Epithelial cell of prostate (primary cell): ENCODE measurements around the gene TMEM33.
"Not testable (repeated sequence)": the region's sequence is repeated elsewhere in the genome, so short reads cannot be mapped to it uniquely, and the experiment has no call there.

ENCODE experiments used
- DNase-seq: peaks from one replicate; pipeline ENCODE4 v3.0.0-alpha.2; 2011; ENCODE audit warnings: low read depth, low spot score
- H3K27ac ChIP-seq: fragments of 450-650 bp; 2 replicates; pipeline ENCODE4 v1.5.1; 2017; ENCODE audit warnings: mild to moderate bottlenecking

TMEM33 gene

GRCh38 chr4:41934901-41935651, at the start of gene TMEM33:
TSS of gene TMEM33 (plus strand) at chr4:41935429. CDS start at chr4:41935485, 56 bp downstream.
- peak within 1 kb of the TSS; percentile 88 for H3K27ac ChIP-seq

DNA sequence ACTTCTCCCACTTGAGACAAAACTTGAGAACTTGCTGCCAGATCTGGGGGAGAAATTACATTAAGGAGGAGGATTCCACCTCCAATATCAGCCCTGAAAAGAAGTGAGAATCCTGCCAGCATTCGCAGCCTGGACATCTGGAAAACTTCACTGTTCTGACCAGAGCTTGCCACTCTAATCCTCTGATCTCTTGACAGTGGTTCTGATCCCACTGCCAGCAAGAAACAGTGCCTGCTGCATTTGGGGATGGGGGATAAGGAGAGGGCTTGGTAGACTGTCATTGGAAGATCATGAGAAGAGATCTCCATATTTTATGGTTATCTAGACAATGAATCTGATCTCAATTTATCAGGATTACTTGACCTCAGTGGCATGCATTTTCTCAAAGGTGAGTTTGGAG, 49.8 kb upstream of the TMEM33 start:
- no peak for DNase-seq
- H3K27ac ChIP-seq = no peak overlapping the region

More at GRCh38 chr4:41934901-41935651, at the start of gene TMEM33:
- DNase-seq = peak; percentile 58

GRCh38 chr4:41887277-41887676, 48.0 kb upstream of the TMEM33 start:
- no peak overlapping the region for H3K27ac ChIP-seq
- DNase-seq = no peak

DNA sequence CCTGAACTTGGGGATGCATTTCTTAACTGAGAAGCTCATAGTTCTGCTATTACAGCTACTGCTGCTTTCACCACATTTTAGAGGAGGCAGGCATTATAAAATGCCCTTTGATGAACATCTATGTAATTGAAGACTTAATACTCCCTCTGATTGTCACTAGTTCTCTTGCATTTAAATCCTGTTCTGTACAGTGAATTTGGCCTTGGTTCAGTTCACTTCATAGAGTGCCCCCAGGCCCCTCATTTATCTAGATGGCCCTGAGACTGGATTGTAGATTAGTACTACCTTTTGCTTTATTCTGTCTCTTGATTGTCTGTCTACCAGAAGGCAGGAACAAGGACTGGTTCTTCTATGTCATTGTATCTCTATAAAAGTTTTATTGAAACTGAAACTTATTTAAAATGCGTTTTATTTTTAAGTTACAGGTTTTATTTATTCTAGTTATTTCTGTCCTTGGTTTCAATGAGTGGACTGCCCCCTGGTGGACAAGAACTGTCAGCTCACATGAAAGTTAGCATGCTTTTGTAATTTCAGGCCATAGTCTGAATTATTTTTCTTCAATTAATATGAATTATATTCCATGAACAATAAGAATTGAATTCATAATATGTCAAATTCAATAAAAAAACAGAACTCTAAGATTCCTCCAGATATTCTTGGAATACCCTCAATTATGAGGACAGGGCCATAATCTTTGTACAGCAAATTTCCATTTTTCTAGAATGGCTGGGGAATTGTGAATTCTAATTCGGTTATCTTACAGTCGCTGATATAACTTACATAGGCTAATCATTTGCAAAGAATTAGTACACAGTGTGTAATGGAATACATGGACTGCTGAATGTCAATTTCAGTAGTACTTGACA, 47.2 kb upstream of the TMEM33 start:
- no peak for DNase-seq
- H3K27ac ChIP-seq = no peak overlapping the region

- H3K27ac ChIP-seq = no peak overlapping the region
- DNase-seq = no peak
Measured at GRCh38 chr4:41888687-41889074, 46.5 kb upstream of the TMEM33 start.

DNA sequence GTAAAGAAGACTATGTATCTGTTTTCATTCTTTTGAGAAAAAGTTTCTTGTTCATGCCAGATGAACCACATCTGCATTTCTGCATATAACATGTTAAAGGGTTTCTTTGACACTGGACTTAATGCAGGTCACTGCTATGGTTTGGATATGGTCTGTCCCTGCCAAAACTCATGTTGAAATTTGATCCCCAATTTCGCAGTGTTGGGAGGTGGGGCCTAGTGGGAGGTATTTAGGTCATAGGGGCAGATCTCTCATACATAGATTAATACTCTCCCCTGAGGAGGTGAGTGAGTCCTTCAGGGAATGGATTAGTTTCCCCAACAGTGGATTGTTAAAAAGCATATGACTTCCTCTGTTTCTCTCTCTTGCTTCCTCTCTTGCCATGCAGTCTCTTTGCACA, 45.9 kb upstream of the TMEM33 start:
- DNase-seq = no peak
- no peak overlapping the region for H3K27ac ChIP-seq

GRCh38 chr4:41890085-41890484, 45.1 kb upstream of the TMEM33 start:
- DNase-seq = no peak
- no peak overlapping the region for H3K27ac ChIP-seq

GRCh38 chr4:41896648-41897047, 38.6 kb upstream of the TMEM33 start:
- no peak for DNase-seq
- H3K27ac ChIP-seq = no peak overlapping the region

- DNase-seq = no peak
- H3K27ac ChIP-seq = no peak overlapping the region
Measured at GRCh38 chr4:41897698-41898097, 37.5 kb upstream of the TMEM33 start.

DNA sequence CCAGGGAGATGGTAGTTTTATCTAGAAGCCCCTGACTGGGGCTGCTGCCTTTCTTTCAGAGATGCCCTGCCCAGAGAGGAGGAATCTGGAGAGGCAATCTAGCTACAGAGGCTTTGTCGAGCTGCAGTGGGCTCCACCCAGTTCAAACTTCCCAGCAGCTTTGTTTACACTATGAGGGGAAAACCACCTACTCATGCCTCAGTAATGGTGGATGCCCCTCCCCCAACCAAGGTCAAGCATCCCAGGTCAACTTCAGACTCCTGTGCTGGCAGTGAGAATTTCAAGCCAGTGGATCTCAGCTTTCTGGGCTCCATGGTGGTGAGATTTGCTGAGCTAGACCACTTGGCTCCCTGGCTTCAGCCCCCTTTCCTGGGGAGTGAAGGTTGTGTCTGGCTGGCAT, 26.1 kb upstream of the TMEM33 start:
- H3K27ac ChIP-seq, DNase-seq: not testable (repeated sequence)

GRCh38 chr4:41912546-41912945, 22.7 kb upstream of the TMEM33 start:
- no peak for DNase-seq
- H3K27ac ChIP-seq = peak overlapping the region; percentile 40

DNA sequence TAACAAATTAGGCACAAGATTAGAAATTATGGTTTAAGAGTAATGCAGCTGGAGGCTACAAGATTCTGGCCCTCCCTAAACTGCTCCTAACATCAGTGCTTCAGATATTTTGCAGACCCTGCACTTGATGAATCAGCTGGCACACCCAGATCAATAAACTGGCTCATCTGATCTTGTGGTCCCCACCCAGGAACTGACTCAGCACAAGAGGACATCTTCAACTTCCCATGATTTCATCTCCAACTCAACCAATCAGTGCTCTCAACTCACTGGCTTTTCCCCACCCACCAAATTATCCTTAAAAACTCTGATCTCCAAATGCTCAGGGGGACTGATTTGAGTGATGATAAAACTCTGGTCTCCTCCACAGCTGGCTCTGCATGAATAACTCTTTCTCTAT, 21.7 kb upstream of the TMEM33 start:
- no peak for DNase-seq
- peak overlapping the region; percentile 40 for H3K27ac ChIP-seq

- no peak overlapping the region for H3K27ac ChIP-seq
- DNase-seq = no peak
Measured at GRCh38 chr4:41918278-41918677, 17.0 kb upstream of the TMEM33 start.

DNA sequence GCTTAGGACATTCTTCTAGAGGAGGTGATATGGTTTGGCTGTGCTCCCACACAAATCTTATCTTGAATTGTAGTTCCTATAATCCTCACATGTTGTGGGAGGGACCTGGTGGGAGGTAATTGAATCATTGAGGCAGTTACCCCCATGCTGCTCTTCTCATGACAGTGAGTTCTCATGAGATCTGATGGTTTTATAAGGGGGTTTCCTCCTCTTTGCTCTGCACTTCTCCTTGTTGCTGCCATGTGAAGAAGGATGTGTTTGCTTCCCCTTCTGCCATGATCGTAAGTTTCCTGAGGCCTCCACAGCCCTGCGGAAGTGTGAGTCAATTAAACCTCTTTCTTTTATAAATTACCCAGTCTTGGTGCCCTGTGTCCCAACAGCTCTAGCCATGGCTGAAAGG, 14.8 kb upstream of the TMEM33 start:
- not testable (repeated sequence) for H3K27ac ChIP-seq, DNase-seq

GRCh38 chr4:41921476-41921875, 13.8 kb upstream of the TMEM33 start:
- H3K27ac ChIP-seq = no peak overlapping the region
- no peak for DNase-seq

DNA sequence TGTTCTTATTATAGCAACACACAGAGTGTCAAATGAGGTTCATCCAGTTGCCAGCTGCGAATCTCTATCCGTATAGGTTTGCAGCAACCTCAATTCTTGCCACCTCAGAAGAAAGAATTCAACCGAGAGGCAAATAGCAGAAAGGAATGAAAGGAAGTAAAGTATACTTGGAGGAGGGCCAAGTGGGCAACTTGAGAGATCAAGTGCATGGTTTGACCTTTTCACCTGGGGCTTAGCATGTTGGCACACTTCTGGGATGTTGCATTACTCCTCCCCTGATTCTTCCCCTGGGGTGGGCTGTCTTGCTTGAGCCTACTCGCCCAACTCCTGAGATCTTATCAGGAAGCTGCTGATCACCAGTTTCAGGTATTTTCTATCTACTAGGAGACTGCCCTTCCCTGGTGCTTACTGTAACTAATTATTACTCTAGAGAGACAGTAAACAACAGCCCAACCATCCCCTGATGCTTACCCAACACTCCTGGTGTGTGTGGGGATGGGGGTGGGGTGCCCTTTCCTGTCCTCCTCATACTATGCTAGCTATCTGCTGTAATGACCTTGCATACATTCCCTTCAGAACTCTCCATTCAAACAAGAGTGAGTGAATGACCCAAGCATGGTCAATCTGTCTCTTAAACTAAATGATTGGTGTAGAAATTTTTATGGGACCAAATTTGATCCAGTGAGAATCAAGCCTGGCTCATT, 7.3 kb upstream of the TMEM33 start:
- no peak overlapping the region for H3K27ac ChIP-seq

GRCh38 chr4:41930139-41930831, 4.9 kb upstream of the TMEM33 start:
- DNase-seq = no peak
- H3K27ac ChIP-seq = no peak overlapping the region

More for the DNA sequence above, 7.3 kb upstream of the TMEM33 start:
- no peak for DNase-seq

- H3K27ac ChIP-seq = no peak overlapping the region
- DNase-seq = no peak
Measured at GRCh38 chr4:41932988-41933387, 2.2 kb upstream of the TMEM33 start.

GRCh38 chr4:41933997-41934503, 1.2 kb upstream of the TMEM33 start:
- no peak overlapping the region for H3K27ac ChIP-seq
- DNase-seq = no peak

- DNase-seq = no peak
- H3K27ac ChIP-seq = peak overlapping the region; percentile 88
Measured at GRCh38 chr4:41934514-41934900, 722 bp upstream of the TMEM33 start.
